Smooth muscle cell of the umbilical artery (primary cell): ENCODE results near the gene SLFN12. TPM values are rescaled to one million over a fixed set of nuclear protein-coding genes. Genes with fewer than 3 reads are reported as not detected.

Experiments
- total RNA-seq: library from RNA; depleted of rRNA; stranded (reverse); fragments of >200 nt; gene quantifications from 2 replicates; pipeline ENCODE4 v1.2.3, GENCODE V29; 2014

SLFN12 gene
- 28.2 and 31.5 TPM in 2 replicates for total RNA-seq

GRCh38 chr17:35432176-35433074 lies at the start of gene SLFN12:
Gene SLFN12, minus strand, starts transcription at chr17:35432500. Its CDS starts 9,472 bp downstream, at chr17:35423028.

GRCh38 chr17:35448214-35448898 lies 16.1 kb upstream of the SLFN12 start, which contains the start of gene SLFN13:
Gene SLFN13, minus strand, starts transcription at chr17:35448766. Its CDS starts 3,086 bp downstream, at chr17:35445680.

GRCh38 chr17:35373534-35373983 lies 58.7 kb downstream of the SLFN12 start, which contains the start of gene SLFN11:
Gene SLFN11, minus strand, starts transcription at chr17:35373621. Its CDS starts 9,814 bp downstream, at chr17:35363807.

Other genes starting within 250 kb of the SLFN12 start
- gene SLC35G3, start 238.1 kb downstream of the SLFN12 start, total RNA-seq = not detected in 2 replicates
- 97.4 and 165 TPM in 2 replicates for gene SLFN5, start 189.4 kb downstream of the SLFN12 start, total RNA-seq
- gene SLFN11, start 58.9 kb downstream of the SLFN12 start, total RNA-seq = 30.3 and 63.5 TPM in 2 replicates
- 0.89 and 1.2 TPM in 2 replicates for gene SLFN13, start 16.3 kb upstream of the SLFN12 start, total RNA-seq
- gene SLFN12L, start 105.2 kb upstream of the SLFN12 start, total RNA-seq = under 0.01 TPM in 1 of 2 replicates, not detected in the other
- not detected in 2 replicates for gene SLFN14, start 128.3 kb upstream of the SLFN12 start, total RNA-seq
- 3.7 and 5.3 TPM in 2 replicates for gene PEX12, start 146.1 kb upstream of the SLFN12 start, total RNA-seq
- gene AP2B1, start 154.8 kb upstream of the SLFN12 start, total RNA-seq = 73.9 and 149 TPM in 2 replicates